GM23338 (cell line): Measurements from ENCODE around the gene METAP1D. TPM values are rescaled to one million over a fixed set of nuclear protein-coding genes. Genes with fewer than 3 reads are reported as not detected.

Experiments
- polyA plus RNA-seq: library from polyadenylated mRNA; unstranded; fragments of >200 nt; fragmentation: Nextera tagmentation; extraction: Ambion mirVana; gene quantifications from 2 replicates; pipeline ENCODE4 v1.2.1, GENCODE V29; 2016
- total RNA-seq: library from RNA; depleted of rRNA; stranded (reverse); fragments of >200 nt; shearing (Covaris generic); gene quantifications from 2 replicates; pipeline ENCODE4 v1.2.3, GENCODE V29; 2014
- TF ChIP-seq, protein P1 (sequence below): fragments of 250-450 bp; sonication (Bioruptor Pico); IDR thresholded peaks from 2 replicates; pipeline ENCODE4 v1.5.0; 2020; ENCODE audit warnings: mild to moderate bottlenecking, moderate library complexity
- TF ChIP-seq, protein P2 (sequence below), 2 experiments: fragments of 200-600 bp in 1 of 2; sonication (generic) in 1 of 2; conservative IDR thresholded peaks; 2 replicates each; pipeline versions ENCODE4 v1.5.1 to v1.6.1; 2016 to 2017; ENCODE audit warnings: antibody characterized with exemption in 2 of 2, low read depth in 2 of 2, mild to moderate bottlenecking in 2 of 2, moderate library complexity in 1 of 2
- TF ChIP-seq, protein P3 (sequence below): IDR thresholded peaks from one replicate; pipeline ENCODE4 v1.6.1; 2018; ENCODE audit warnings: antibody characterized with exemption; ENCODE audit not compliant: unreplicated experiment
- TF ChIP-seq, protein P4 (sequence below): IDR thresholded peaks from 2 replicates; pipeline ENCODE4 v1.6.1; 2016; ENCODE audit warnings: antibody characterized with exemption

The METAP1D gene
- total and polyA plus RNA-seq, 2 experiments from 2014 or later, result 12.8 to 15.5 TPM

DNA sequence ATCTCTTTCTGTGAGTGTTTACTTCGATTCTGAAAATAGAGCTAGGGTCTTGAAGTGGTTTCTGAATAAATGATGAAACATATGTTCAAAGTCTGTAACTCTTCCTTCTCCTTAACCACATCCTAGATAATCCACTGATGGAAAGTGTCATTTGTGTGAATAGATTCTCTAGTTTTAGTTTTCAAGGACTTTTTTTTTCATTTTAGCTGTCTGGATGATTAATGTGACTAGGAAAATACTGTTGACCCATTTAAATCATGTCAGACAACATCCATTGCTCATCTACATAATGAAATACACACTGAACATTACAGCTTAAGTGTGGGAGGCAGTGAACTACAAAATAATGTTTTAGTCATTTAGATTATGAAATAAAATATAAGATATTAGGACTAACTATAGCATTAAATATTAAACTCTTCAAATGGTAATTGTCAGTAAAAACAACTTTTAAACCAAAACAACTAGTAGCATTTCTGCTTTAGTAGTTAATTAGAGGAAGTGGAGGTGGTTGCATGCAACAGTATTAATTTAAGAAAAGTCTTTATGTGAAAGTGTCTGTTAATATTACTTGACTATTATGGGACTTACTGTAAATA lies 46.4 kb downstream of the METAP1D start (continued):
- TF ChIP-seq, protein P1, sequence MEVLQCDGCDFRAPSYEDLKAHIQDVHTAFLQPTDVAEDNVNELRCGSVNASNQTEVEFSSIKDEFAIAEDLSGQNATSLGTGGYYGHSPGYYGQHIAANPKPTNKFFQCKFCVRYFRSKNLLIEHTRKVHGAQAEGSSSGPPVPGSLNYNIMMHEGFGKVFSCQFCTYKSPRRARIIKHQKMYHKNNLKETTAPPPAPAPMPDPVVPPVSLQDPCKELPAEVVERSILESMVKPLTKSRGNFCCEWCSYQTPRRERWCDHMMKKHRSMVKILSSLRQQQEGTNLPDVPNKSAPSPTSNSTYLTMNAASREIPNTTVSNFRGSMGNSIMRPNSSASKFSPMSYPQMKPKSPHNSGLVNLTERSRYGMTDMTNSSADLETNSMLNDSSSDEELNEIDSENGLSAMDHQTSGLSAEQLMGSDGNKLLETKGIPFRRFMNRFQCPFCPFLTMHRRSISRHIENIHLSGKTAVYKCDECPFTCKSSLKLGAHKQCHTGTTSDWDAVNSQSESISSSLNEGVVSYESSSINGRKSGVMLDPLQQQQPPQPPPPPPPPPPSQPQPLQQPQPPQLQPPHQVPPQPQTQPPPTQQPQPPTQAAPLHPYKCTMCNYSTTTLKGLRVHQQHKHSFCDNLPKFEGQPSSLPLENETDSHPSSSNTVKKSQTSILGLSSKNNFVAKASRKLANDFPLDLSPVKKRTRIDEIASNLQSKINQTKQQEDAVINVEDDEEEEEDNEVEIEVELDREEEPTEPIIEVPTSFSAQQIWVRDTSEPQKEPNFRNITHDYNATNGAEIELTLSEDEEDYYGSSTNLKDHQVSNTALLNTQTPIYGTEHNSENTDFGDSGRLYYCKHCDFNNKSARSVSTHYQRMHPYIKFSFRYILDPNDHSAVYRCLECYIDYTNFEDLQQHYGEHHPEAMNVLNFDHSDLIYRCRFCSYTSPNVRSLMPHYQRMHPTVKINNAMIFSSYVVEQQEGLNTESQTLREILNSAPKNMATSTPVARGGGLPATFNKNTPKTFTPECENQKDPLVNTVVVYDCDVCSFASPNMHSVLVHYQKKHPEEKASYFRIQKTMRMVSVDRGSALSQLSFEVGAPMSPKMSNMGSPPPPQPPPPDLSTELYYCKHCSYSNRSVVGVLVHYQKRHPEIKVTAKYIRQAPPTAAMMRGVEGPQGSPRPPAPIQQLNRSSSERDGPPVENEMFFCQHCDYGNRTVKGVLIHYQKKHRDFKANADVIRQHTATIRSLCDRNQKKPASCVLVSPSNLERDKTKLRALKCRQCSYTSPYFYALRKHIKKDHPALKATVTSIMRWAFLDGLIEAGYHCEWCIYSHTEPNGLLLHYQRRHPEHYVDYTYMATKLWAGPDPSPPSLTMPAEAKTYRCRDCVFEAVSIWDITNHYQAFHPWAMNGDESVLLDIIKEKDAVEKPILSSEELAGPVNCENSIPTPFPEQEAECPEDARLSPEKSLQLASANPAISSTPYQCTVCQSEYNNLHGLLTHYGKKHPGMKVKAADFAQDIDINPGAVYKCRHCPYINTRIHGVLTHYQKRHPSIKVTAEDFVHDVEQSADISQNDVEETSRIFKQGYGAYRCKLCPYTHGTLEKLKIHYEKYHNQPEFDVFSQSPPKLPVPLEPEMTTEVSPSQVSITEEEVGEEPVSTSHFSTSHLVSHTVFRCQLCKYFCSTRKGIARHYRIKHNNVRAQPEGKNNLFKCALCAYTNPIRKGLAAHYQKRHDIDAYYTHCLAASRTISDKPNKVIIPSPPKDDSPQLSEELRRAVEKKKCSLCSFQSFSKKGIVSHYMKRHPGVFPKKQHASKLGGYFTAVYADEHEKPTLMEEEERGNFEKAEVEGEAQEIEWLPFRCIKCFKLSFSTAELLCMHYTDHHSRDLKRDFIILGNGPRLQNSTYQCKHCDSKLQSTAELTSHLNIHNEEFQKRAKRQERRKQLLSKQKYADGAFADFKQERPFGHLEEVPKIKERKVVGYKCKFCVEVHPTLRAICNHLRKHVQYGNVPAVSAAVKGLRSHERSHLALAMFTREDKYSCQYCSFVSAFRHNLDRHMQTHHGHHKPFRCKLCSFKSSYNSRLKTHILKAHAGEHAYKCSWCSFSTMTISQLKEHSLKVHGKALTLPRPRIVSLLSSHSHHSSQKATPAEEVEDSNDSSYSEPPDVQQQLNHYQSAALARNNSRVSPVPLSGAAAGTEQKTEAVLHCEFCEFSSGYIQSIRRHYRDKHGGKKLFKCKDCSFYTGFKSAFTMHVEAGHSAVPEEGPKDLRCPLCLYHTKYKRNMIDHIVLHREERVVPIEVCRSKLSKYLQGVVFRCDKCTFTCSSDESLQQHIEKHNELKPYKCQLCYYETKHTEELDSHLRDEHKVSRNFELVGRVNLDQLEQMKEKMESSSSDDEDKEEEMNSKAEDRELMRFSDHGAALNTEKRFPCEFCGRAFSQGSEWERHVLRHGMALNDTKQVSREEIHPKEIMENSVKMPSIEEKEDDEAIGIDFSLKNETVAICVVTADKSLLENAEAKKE (CRISPR knock-in tag), result no peak
- TF ChIP-seq, protein P2, sequence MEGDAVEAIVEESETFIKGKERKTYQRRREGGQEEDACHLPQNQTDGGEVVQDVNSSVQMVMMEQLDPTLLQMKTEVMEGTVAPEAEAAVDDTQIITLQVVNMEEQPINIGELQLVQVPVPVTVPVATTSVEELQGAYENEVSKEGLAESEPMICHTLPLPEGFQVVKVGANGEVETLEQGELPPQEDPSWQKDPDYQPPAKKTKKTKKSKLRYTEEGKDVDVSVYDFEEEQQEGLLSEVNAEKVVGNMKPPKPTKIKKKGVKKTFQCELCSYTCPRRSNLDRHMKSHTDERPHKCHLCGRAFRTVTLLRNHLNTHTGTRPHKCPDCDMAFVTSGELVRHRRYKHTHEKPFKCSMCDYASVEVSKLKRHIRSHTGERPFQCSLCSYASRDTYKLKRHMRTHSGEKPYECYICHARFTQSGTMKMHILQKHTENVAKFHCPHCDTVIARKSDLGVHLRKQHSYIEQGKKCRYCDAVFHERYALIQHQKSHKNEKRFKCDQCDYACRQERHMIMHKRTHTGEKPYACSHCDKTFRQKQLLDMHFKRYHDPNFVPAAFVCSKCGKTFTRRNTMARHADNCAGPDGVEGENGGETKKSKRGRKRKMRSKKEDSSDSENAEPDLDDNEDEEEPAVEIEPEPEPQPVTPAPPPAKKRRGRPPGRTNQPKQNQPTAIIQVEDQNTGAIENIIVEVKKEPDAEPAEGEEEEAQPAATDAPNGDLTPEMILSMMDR (conservative IDR thresholded peaks at IDR 0.05; ENCODE audit: low read depth in 2 of 2), result no peak
- TF ChIP-seq, protein P3, sequence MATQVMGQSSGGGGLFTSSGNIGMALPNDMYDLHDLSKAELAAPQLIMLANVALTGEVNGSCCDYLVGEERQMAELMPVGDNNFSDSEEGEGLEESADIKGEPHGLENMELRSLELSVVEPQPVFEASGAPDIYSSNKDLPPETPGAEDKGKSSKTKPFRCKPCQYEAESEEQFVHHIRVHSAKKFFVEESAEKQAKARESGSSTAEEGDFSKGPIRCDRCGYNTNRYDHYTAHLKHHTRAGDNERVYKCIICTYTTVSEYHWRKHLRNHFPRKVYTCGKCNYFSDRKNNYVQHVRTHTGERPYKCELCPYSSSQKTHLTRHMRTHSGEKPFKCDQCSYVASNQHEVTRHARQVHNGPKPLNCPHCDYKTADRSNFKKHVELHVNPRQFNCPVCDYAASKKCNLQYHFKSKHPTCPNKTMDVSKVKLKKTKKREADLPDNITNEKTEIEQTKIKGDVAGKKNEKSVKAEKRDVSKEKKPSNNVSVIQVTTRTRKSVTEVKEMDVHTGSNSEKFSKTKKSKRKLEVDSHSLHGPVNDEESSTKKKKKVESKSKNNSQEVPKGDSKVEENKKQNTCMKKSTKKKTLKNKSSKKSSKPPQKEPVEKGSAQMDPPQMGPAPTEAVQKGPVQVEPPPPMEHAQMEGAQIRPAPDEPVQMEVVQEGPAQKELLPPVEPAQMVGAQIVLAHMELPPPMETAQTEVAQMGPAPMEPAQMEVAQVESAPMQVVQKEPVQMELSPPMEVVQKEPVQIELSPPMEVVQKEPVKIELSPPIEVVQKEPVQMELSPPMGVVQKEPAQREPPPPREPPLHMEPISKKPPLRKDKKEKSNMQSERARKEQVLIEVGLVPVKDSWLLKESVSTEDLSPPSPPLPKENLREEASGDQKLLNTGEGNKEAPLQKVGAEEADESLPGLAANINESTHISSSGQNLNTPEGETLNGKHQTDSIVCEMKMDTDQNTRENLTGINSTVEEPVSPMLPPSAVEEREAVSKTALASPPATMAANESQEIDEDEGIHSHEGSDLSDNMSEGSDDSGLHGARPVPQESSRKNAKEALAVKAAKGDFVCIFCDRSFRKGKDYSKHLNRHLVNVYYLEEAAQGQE, result no peak
- TF ChIP-seq, protein P4, sequence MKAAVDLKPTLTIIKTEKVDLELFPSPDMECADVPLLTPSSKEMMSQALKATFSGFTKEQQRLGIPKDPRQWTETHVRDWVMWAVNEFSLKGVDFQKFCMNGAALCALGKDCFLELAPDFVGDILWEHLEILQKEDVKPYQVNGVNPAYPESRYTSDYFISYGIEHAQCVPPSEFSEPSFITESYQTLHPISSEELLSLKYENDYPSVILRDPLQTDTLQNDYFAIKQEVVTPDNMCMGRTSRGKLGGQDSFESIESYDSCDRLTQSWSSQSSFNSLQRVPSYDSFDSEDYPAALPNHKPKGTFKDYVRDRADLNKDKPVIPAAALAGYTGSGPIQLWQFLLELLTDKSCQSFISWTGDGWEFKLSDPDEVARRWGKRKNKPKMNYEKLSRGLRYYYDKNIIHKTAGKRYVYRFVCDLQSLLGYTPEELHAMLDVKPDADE, result no peak
